Prostate gland (tissue), 2 donors: ENCODE measurements around the gene OAT.

Source experiments
- POLR2A ChIP-seq: fragments of 450-650 bp; IDR thresholded peaks from one replicate; pipeline ENCODE4 v1.6.1; 2016; ENCODE audit warnings: antibody characterized with exemption, mild to moderate bottlenecking
- POLR2AphosphoS5 ChIP-seq: sonication (generic); formaldehyde crosslinking; IDR thresholded peaks from one replicate; pipeline ENCODE4 v1.6.1; 2017; ENCODE audit warnings: antibody characterized with exemption
- TF ChIP-seq, protein P1 (sequence below), 4 experiments: fragments of 200-600 bp in 2 of 4; fragments of 450-650 bp in 2 of 4; sonication (generic) in 2 of 4; IDR thresholded peaks; 1 replicate in 3 of 4; 2 replicates in 1 of 4; pipeline ENCODE4 v1.5.1; 2016 to 2019; ENCODE audit warnings: antibody characterized with exemption in 4 of 4, mild to moderate bottlenecking in 2 of 4, moderate library complexity in 2 of 4

DNA sequence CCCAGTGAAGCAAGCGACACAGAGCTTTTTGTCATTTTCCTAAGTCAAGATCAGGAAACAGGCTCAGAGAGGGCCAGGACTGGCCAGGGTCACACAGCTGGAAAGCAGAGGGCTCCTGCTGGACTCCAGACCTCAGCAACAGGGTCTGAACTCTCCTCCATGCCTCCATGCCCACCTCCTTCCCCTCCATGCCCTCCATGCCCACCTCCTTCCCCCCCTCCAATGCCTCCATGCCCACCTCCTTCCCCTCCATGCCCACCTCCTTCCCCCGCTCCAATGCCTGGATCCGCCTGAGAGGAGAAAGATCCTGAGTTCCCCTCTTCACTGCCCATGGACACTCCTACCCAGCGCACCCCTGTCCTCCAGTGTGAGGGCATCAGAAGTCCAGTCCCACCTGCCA is 51.3 kb downstream of the OAT start:
- TF ChIP-seq POLR2A (no peak), POLR2AphosphoS5 (no peak)
- TF ChIP-seq, protein P1, sequence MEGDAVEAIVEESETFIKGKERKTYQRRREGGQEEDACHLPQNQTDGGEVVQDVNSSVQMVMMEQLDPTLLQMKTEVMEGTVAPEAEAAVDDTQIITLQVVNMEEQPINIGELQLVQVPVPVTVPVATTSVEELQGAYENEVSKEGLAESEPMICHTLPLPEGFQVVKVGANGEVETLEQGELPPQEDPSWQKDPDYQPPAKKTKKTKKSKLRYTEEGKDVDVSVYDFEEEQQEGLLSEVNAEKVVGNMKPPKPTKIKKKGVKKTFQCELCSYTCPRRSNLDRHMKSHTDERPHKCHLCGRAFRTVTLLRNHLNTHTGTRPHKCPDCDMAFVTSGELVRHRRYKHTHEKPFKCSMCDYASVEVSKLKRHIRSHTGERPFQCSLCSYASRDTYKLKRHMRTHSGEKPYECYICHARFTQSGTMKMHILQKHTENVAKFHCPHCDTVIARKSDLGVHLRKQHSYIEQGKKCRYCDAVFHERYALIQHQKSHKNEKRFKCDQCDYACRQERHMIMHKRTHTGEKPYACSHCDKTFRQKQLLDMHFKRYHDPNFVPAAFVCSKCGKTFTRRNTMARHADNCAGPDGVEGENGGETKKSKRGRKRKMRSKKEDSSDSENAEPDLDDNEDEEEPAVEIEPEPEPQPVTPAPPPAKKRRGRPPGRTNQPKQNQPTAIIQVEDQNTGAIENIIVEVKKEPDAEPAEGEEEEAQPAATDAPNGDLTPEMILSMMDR (IDR thresholded peaks at IDR 0.05), result no peak
